HepG2 (cell line): Measurements from ENCODE around the gene RELL1.

Experiments
- CAMTA2 ChIP-seq: sonication (generic); formaldehyde crosslinking; IDR thresholded peaks from 2 replicates; pipeline ENCODE4 v1.4.0; 2020; ENCODE audit warnings: mild to moderate bottlenecking, missing genetic modification reagents, borderline replicate concordance
- HNRNPUL1 ChIP-seq: fragments of 200-400 bp; formaldehyde crosslinking; IDR thresholded peaks from 2 replicates; pipeline ENCODE4 v1.6.1; 2017; ENCODE audit warnings: low read depth, mild to moderate bottlenecking, low read length, moderate library complexity
- MTA3 ChIP-seq: sonication (generic); formaldehyde crosslinking; IDR thresholded peaks from 2 replicates; pipeline ENCODE4 v1.4.0; 2020; ENCODE audit warnings: missing genetic modification reagents
- TF ChIP-seq, protein P1 (sequence below): sonication (generic); formaldehyde crosslinking; conservative IDR thresholded peaks from 2 replicates; pipeline ENCODE4 v1.4.0; 2020; ENCODE audit warnings: missing genetic modification reagents

DNA sequence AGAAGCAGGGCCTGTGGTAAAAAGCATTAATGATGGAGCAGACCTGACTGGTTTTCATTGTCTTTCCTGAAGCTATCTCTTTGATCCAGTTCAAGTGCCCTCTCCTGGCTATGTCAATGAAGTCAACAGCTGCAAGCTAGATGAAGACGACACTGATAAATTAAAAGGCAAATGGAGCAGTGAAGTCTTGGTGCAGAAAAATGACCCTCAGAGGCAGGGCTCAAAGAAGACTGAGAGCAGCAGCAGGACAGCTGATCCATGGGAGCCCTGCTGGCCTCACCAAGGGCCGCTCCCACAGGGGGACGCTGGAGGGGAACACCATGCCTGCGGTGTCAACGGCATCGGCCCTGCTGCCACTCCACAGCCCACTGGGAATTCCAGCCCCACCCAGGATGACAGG, 96.2 kb downstream of the RELL1 start:
- TF ChIP-seq, protein P1, sequence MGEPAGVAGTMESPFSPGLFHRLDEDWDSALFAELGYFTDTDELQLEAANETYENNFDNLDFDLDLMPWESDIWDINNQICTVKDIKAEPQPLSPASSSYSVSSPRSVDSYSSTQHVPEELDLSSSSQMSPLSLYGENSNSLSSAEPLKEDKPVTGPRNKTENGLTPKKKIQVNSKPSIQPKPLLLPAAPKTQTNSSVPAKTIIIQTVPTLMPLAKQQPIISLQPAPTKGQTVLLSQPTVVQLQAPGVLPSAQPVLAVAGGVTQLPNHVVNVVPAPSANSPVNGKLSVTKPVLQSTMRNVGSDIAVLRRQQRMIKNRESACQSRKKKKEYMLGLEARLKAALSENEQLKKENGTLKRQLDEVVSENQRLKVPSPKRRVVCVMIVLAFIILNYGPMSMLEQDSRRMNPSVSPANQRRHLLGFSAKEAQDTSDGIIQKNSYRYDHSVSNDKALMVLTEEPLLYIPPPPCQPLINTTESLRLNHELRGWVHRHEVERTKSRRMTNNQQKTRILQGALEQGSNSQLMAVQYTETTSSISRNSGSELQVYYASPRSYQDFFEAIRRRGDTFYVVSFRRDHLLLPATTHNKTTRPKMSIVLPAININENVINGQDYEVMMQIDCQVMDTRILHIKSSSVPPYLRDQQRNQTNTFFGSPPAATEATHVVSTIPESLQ (CRISPR knock-in tag), result no peak
- TF ChIP-seq CAMTA2 (CRISPR knock-in tag) (no peak), HNRNPUL1 (no peak), MTA3 (no peak)
